ENCODE measurements around the gene GRM7.

DNA sequence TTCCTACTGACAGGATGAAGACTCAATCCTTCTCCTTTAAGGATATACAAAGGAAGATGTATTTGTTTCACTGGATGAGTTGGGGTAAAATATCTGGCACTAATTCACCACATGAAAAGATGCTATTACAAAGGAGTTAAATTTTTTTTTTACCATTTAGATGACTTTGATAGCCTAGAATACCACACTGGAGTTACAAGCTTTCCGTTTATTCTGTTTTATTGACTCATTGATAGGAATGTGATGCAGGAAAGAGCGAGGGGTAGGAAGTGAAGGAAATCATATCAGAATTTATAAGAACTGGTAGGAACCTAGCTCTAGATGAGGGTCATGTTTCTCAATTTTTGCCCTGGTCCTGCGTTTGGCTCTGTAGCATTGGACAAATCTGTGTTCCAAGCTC lies 427.2 kb downstream of the GRM7 start:
- TF ChIP-seq, protein P1, sequence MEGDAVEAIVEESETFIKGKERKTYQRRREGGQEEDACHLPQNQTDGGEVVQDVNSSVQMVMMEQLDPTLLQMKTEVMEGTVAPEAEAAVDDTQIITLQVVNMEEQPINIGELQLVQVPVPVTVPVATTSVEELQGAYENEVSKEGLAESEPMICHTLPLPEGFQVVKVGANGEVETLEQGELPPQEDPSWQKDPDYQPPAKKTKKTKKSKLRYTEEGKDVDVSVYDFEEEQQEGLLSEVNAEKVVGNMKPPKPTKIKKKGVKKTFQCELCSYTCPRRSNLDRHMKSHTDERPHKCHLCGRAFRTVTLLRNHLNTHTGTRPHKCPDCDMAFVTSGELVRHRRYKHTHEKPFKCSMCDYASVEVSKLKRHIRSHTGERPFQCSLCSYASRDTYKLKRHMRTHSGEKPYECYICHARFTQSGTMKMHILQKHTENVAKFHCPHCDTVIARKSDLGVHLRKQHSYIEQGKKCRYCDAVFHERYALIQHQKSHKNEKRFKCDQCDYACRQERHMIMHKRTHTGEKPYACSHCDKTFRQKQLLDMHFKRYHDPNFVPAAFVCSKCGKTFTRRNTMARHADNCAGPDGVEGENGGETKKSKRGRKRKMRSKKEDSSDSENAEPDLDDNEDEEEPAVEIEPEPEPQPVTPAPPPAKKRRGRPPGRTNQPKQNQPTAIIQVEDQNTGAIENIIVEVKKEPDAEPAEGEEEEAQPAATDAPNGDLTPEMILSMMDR (IDR thresholded peaks at IDR 0.05), result no peak
- no peak for TF ChIP-seq POLR2A (IDR thresholded peaks at IDR 0.05)
